Suprapubic skin (tissue), 4 donors: ENCODE measurements around the gene KRTAP5-1. TPM values are rescaled to one million over a fixed set of nuclear protein-coding genes. Genes with fewer than 3 reads are reported as not detected.

Experiments
- DNase-seq, 2 donors: peaks; one replicate each; pipeline ENCODE4 v3.0.0-alpha.2; 2019; ENCODE audit warnings: low spot score in 2 of 2
- H3K27ac ChIP-seq: fragments of 200-600 bp; sonication (generic); one replicate; pipeline ENCODE4 v1.5.1; 2019
- H3K27me3 ChIP-seq: fragments of 200-600 bp; sonication (generic); one replicate; pipeline ENCODE4 v1.5.1; 2019
- H3K36me3 ChIP-seq: fragments of 200-600 bp; sonication (generic); one replicate; pipeline ENCODE4 v1.5.1; 2019
- H3K4me1 ChIP-seq: fragments of 200-600 bp; sonication (generic); one replicate; pipeline ENCODE4 v1.5.1; 2019
- H3K4me3 ChIP-seq: fragments of 200-600 bp; sonication (generic); one replicate; pipeline ENCODE4 v1.5.1; 2019; ENCODE audit warnings: mild to moderate bottlenecking
- H3K9me3 ChIP-seq: fragments of 200-600 bp; sonication (generic); one replicate; pipeline ENCODE4 v1.5.1; 2019
- CTCF ChIP-seq, 2 donors: fragments of 200-600 bp in 1 of 2; fragments of 450-650 bp in 1 of 2; sonication (generic) in 1 of 2; IDR thresholded peaks; one replicate each; pipeline ENCODE4 v1.5.1; 2016 to 2019; ENCODE audit warnings: antibody characterized with exemption in 2 of 2, mild to moderate bottlenecking in 1 of 2, moderate library complexity in 1 of 2
- EP300 ChIP-seq: sonication (generic); formaldehyde crosslinking; IDR thresholded peaks from one replicate; pipeline ENCODE4 v1.6.1; 2017; ENCODE audit warnings: antibody characterized with exemption
- POLR2A ChIP-seq, 2 donors: fragments of 450-650 bp; IDR thresholded peaks; one replicate each; pipeline ENCODE4 v1.6.1; 2017; ENCODE audit warnings: antibody characterized with exemption in 2 of 2, mild to moderate bottlenecking in 2 of 2, moderate library complexity in 2 of 2
- POLR2AphosphoS5 ChIP-seq, 3 donors: sonication (generic); formaldehyde crosslinking; IDR thresholded peaks; one replicate each; pipeline ENCODE4 v1.6.1; 2017; ENCODE audit warnings: antibody characterized with exemption in 3 of 3
- WGBS: methylation state at CpG from one replicate; pipeline ENCODE4 v1.1.5; 2018; 5-methylcytosine and 5-hydroxymethylcytosine counted together
- total RNA-seq, 4 donors: library from RNA; depleted of rRNA; stranded (reverse); fragments of >200 nt; gene quantifications; one replicate each; pipeline ENCODE4 v1.1.0, GENCODE V29; 2016

The KRTAP5-1 gene
- total RNA-seq, 4 donors from 2014 or later, result 1.0 to 1.2 TPM; not detected in 2

- no peak for TF ChIP-seq POLR2AphosphoS5 (IDR thresholded peaks at IDR 0.05)
- WGBS, result 93% methylated on average over 6 of the region's 6 CpGs
- DNase-seq, result no peak
- Histone ChIP-seq H3K27me3 (peaks cover 7% of the 10 kb centered on the region), H3K4me3 (no peak overlapping the region), H3K4me1 (peaks cover 23% of the 10 kb centered on the region), H3K36me3 (peaks cover 3% of the 10 kb centered on the region), H3K9me3 (no peaks in the 10 kb centered on the region), H3K27ac (no peak overlapping the region)
Observed at GRCh38 chr11:1540074-1540473, 45.0 kb downstream of the KRTAP5-1 start.

- no peak for DNase-seq
- TF ChIP-seq POLR2AphosphoS5 (IDR thresholded peaks at IDR 0.05) (no peak), POLR2A (IDR thresholded peaks at IDR 0.05) (no peak), CTCF (IDR thresholded peaks at IDR 0.05) (no peak), EP300 (no peak)
- H3K4me1 ChIP-seq, result peaks cover 42% of the 10 kb centered on the region
- H3K4me3 ChIP-seq, result no peak overlapping the region
- 87% methylated on average over 5 of the region's 5 CpGs for WGBS
- peaks cover 3% of the 10 kb centered on the region for H3K36me3 ChIP-seq
- H3K9me3 ChIP-seq, result no peaks in the 10 kb centered on the region
- peaks cover 3% of the 10 kb centered on the region for H3K27me3 ChIP-seq
- no peak overlapping the region for H3K27ac ChIP-seq
Observed at GRCh38 chr11:1538153-1538552, 46.9 kb downstream of the KRTAP5-1 start.

GRCh38 chr11:1536065-1536843, 48.8 kb downstream of the KRTAP5-1 start:
- 60% methylated on average over 16 of the region's 16 CpGs for WGBS
- Histone ChIP-seq H3K4me1 (peaks cover 61% of the 10 kb centered on the region), H3K9me3 (no peaks in the 10 kb centered on the region), H3K4me3 (no peak overlapping the region), H3K27ac (no peak overlapping the region), H3K27me3 (no peaks in the 10 kb centered on the region), H3K36me3 (peaks cover 3% of the 10 kb centered on the region)
- no peak for DNase-seq
- TF ChIP-seq EP300 (no peak), POLR2A (IDR thresholded peaks at IDR 0.05) (no peak), CTCF (IDR thresholded peaks at IDR 0.05) (no peak), POLR2AphosphoS5 (IDR thresholded peaks at IDR 0.05) (no peak)

DNA sequence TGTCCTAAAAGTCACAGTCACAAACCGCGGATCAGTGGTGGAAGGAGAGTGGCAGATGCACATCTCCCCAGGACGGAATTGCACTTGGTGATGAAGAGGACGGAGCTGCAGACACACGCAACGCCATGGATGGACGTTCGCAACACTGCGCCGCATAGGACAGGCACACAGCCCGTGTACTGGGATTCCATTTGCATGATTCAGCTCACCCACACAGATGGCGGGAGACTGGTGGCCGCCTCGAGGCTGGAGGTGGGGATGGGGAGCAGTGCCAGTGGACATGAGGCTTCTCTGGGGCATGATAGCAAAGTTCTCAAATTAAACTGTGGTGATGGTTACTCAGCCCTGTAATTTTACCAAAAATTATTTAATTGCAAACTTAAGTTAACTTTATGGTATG, 50.4 kb downstream of the KRTAP5-1 start:
- no peaks in the 10 kb centered on the region for H3K9me3 ChIP-seq
- peaks cover 75% of the 10 kb centered on the region for H3K4me1 ChIP-seq
- TF ChIP-seq POLR2AphosphoS5 (IDR thresholded peaks at IDR 0.05), result no peak
- TF ChIP-seq POLR2A (IDR thresholded peaks at IDR 0.05), result no peak
- TF ChIP-seq CTCF (IDR thresholded peaks at IDR 0.05), result no peak
- no peak overlapping the region for H3K4me3 ChIP-seq
- no peak overlapping the region for H3K27ac ChIP-seq
- H3K36me3 ChIP-seq, result peaks cover 3% of the 10 kb centered on the region
- no peaks in the 10 kb centered on the region for H3K27me3 ChIP-seq
- WGBS, result 67% methylated on average over 14 of the region's 14 CpGs
- no peak for DNase-seq

Other genes starting within 250 kb of the KRTAP5-1 start
- under 1 TPM in 2 of 4 donors, not detected in 2; 0.26 to 0.30 TPM for gene BRSK2, start 195.3 kb downstream of the KRTAP5-1 start, total RNA-seq
- gene MOB2, start 98.5 kb downstream of the KRTAP5-1 start, total RNA-seq, result 100 to 1,000 TPM in 1 of 4 donors, 10 to 100 TPM in 3; 63.8 to 104 (median 95.8) TPM
- gene DUSP8, start 13.0 kb downstream of the KRTAP5-1 start, total RNA-seq, result 1 to 10 TPM; 1.9 to 4.8 (median 3.0) TPM
- gene KRTAP5-2, start 13.0 kb upstream of the KRTAP5-1 start, total RNA-seq, result 10 to 100 TPM in 1 of 4 donors, 1 to 10 TPM in 2, not detected in 1; 1.7 to 12.0 (median 4.6) TPM
- 10 to 100 TPM in 1 of 4 donors, 1 to 10 TPM in 2, not detected in 1; 3.7 to 14.9 (median 4.4) TPM for gene KRTAP5-3, start 23.2 kb upstream of the KRTAP5-1 start, total RNA-seq
- gene KRTAP5-4, start 36.9 kb upstream of the KRTAP5-1 start, total RNA-seq, result 1 to 10 TPM in 2 of 4 donors, under 1 TPM in 1, not detected in 1; 0.55 to 3.6 (median 3.5) TPM
- gene KRTAP5-5, start 44.5 kb upstream of the KRTAP5-1 start, total RNA-seq, result 1 to 10 TPM in 2 of 4 donors, under 1 TPM in 1, not detected in 1; 0.79 to 2.7 (median 1.2) TPM
- gene KRTAP5-6, start 111.9 kb upstream of the KRTAP5-1 start, total RNA-seq, result 10 to 100 TPM in 1 of 4 donors, 1 to 10 TPM in 1, not detected in 2; 2.3 to 24.1 TPM
- 1 to 10 TPM; 2.6 to 7.6 (median 6.9) TPM for gene IFITM10, start 165.3 kb upstream of the KRTAP5-1 start, total RNA-seq
- 100 to 1,000 TPM; 319 to 596 (median 469) TPM for gene CTSD, start 178.6 kb upstream of the KRTAP5-1 start, total RNA-seq
- gene SYT8, start 249.7 kb upstream of the KRTAP5-1 start, total RNA-seq, result 100 to 1,000 TPM; 141 to 280 (median 193) TPM